Measurements from ENCODE around the gene CENPU.

Gene CENPU

DNA sequence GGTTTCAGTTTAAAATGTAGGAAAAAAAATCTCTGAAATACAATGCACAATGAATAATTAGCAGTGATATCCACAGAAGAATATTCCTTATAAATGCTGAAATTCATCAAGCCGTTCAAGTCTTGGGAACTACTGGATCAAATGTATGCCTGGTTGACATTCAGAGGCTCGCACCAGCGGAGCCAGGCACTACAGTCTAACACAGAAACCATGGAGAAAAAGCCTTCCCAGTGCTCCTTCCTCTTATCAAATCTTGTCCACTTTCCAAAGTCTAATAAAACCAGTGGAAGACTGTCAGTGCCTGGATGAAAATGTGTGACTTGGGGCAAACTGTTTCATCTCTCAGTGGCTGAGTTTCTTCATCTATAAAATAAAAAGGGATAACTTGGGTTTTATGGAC is 35.9 kb downstream of the CENPU start:
- H3K36me3 ChIP-seq (ENCODE audit: insufficient read depth), result peaks cover 9% of the 10 kb centered on the region; the same call in 1 of the 2 replicates
- H3K27ac ChIP-seq, result peak overlapping the region; percentile 82
- H3K79me2 ChIP-seq (ENCODE audit: insufficient read depth, low read depth), result no peaks in the 10 kb centered on the region
- H2AFZ ChIP-seq (ENCODE audit: low read depth), result peak overlapping the region; percentile 19; the same call in 1 of the 2 replicates
- TF ChIP-seq, protein P1, sequence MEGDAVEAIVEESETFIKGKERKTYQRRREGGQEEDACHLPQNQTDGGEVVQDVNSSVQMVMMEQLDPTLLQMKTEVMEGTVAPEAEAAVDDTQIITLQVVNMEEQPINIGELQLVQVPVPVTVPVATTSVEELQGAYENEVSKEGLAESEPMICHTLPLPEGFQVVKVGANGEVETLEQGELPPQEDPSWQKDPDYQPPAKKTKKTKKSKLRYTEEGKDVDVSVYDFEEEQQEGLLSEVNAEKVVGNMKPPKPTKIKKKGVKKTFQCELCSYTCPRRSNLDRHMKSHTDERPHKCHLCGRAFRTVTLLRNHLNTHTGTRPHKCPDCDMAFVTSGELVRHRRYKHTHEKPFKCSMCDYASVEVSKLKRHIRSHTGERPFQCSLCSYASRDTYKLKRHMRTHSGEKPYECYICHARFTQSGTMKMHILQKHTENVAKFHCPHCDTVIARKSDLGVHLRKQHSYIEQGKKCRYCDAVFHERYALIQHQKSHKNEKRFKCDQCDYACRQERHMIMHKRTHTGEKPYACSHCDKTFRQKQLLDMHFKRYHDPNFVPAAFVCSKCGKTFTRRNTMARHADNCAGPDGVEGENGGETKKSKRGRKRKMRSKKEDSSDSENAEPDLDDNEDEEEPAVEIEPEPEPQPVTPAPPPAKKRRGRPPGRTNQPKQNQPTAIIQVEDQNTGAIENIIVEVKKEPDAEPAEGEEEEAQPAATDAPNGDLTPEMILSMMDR (conservative IDR thresholded peaks at IDR 0.05; ENCODE audit: low read depth, low read length), result no peak
- peak overlapping the region; percentile 28; the same call in 1 of the 2 replicates for H3K9ac ChIP-seq
- no peaks in the 10 kb centered on the region for H3K27me3 ChIP-seq (ENCODE audit: insufficient read depth, low read depth)
- no peaks in the 10 kb centered on the region for H4K20me1 ChIP-seq (ENCODE audit: insufficient read depth)
- peaks cover 81% of the 10 kb centered on the region for H3K4me1 ChIP-seq (ENCODE audit: low read depth, poor library complexity, severe bottlenecking)
- no peak overlapping the region for H3K4me3 ChIP-seq (IDR thresholded peaks at IDR 0.05; ENCODE audit: insufficient read depth, low read depth, low read length)
- peak overlapping the region; percentile 83 for H3K4me2 ChIP-seq

DNA sequence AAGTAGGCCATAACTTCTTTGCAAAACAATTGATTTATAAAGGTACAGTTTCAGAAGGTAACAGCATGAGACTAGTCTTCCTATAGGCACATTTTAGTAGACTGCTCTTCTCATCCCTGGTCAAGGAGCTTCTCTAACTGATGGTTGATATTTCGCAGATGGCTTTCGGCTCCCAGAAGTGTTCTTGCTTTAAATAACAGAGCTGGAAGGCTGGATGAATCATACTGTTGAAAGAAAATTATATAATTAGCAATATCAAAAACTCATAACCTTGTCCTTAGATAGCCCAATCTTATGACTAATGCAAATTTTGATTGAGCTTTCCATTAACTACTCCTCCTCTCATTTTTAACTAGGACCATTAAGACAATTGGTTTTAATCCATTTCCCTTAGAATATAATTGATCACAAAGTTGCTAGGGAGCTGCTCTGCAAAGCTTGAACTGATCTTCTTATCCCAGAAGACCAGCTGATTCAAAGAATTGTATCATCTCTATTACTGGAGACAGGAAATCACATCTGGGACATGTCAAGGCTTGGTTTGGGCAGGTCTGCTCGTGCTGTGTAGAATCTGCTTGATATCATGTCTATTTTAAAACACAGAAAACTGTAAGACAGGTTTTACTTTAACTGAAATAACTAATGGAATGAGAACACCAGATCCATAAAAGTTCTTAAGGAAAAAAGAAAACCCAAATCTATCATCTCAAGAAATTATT is 38.6 kb downstream of the CENPU start:
- peak overlapping the region; percentile 82; the same call in 1 of the 2 replicates for H3K27ac ChIP-seq
- peaks cover 5% of the 10 kb centered on the region; the same call in 1 of the 2 replicates for H3K36me3 ChIP-seq (ENCODE audit: insufficient read depth)
- TF ChIP-seq, protein P1 (conservative IDR thresholded peaks at IDR 0.05; ENCODE audit: low read depth, low read length), result no peak

DNA sequence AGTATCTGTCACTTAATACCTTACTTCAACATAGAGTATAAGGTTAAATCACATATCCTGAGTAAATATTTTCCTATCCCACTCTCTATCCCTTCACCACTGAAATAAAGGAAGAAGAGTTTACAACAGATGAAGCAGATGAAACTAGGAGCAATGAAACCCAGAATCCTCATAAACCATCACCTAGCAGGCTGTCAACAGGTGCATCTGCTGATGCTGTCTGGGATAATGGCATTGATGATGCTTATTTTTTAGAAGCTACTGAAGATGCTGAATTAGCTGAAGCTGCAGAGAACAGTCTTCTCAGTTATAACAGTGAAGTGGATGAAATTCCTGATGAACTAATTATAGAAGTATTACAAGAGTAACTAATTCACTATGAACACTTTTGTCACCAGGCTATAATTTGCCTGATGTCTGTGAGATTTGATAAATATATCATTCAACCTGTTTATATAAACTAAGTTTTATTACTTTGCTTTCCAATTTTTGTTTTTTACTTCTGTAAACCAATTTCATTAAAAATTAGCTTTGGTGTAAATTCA is 39.4 kb downstream of the CENPU start:
- Histone ChIP-seq H3K9ac (no peak overlapping the region), H3K36me3 (ENCODE audit: insufficient read depth) (peaks cover 5% of the 10 kb centered on the region; the same call in 1 of the 2 replicates), H3K79me2 (ENCODE audit: insufficient read depth, low read depth) (no peaks in the 10 kb centered on the region), H3K4me2 (no peak overlapping the region), H3K27ac (no peak overlapping the region), H2AFZ (ENCODE audit: low read depth) (no peak overlapping the region), H3K4me3 (IDR thresholded peaks at IDR 0.05; ENCODE audit: insufficient read depth, low read depth, low read length) (no peak overlapping the region), H3K27me3 (ENCODE audit: insufficient read depth, low read depth) (no peaks in the 10 kb centered on the region), H4K20me1 (ENCODE audit: insufficient read depth) (no peaks in the 10 kb centered on the region), H3K4me1 (ENCODE audit: low read depth, poor library complexity, severe bottlenecking) (peaks cover 47% of the 10 kb centered on the region)
- TF ChIP-seq, protein P1 (conservative IDR thresholded peaks at IDR 0.05; ENCODE audit: low read depth, low read length), result no peak

More for the DNA sequence above, 38.6 kb downstream of the CENPU start:
- Histone ChIP-seq H3K27me3 (ENCODE audit: insufficient read depth, low read depth) (no peaks in the 10 kb centered on the region), H3K4me2 (peak overlapping the region; percentile 83), H3K9ac (no peak overlapping the region), H4K20me1 (ENCODE audit: insufficient read depth) (no peaks in the 10 kb centered on the region), H3K4me1 (ENCODE audit: low read depth, poor library complexity, severe bottlenecking) (peaks cover 55% of the 10 kb centered on the region), H3K4me3 (IDR thresholded peaks at IDR 0.05; ENCODE audit: insufficient read depth, low read depth, low read length) (no peak overlapping the region), H3K79me2 (ENCODE audit: insufficient read depth, low read depth) (no peaks in the 10 kb centered on the region), H2AFZ (ENCODE audit: low read depth) (no peak overlapping the region)

DNA sequence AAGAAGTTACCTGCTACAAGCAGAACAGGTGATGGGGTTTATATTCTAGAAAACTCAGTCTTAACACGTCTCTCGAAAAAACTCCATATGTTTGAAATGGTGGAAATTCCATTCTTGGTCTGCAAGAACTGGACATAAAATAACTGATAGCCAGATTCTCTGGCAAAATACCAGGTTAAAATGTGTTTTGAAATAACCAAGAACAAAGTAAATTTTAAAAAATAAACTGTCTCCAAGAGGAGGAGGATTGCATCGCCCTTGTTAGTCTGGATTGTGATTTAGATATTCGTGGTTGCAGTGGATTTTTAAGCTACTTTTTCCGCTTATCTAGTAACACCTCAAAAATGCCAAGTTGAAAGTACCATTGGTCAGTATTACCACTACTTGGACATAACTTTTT is 40.8 kb downstream of the CENPU start:
- Histone ChIP-seq H3K9ac (no peak overlapping the region), H3K27ac (no peak overlapping the region), H3K4me3 (IDR thresholded peaks at IDR 0.05; ENCODE audit: insufficient read depth, low read depth, low read length) (no peak overlapping the region), H2AFZ (ENCODE audit: low read depth) (no peak overlapping the region), H3K79me2 (ENCODE audit: insufficient read depth, low read depth) (no peaks in the 10 kb centered on the region), H3K4me2 (no peak overlapping the region), H3K4me1 (ENCODE audit: low read depth, poor library complexity, severe bottlenecking) (peaks cover 32% of the 10 kb centered on the region), H3K27me3 (ENCODE audit: insufficient read depth, low read depth) (no peaks in the 10 kb centered on the region), H3K36me3 (ENCODE audit: insufficient read depth) (peaks cover 5% of the 10 kb centered on the region; the same call in 1 of the 2 replicates), H4K20me1 (ENCODE audit: insufficient read depth) (no peaks in the 10 kb centered on the region)
- TF ChIP-seq, protein P1 (conservative IDR thresholded peaks at IDR 0.05; ENCODE audit: low read depth, low read length), result no peak
